HG02588 (cell line): ENCODE data around the gene FTCDNL1.

Experiments used
- ATAC-seq: cut with Tn5 transposase; IDR thresholded peaks from one replicate; pipeline ENCODE4 v1.9.1; 2021; ENCODE audit warnings: mild to moderate bottlenecking, moderate library complexity; ENCODE audit not compliant: unreplicated experiment

FTCDNL1 gene

DNA sequence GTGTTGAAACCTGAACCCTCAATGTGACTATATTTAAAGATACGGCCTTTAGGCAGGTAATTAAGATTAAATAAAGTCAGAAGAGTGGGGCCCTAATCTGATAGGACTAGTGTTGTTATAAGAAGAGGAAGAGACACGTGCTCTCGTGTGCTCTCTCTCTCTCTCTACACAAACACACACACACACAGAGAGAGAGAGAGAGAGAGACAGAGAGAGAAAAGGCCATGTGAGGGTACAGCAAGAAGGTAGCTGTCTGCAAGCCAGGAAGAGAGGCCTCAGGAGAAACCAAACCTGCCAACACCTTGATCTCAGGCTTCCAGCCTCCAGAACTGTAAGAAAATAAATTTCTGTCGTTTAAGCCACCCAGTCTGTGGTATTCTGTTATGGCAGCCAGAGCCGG is 106.7 kb downstream of the FTCDNL1 start:
- ATAC-seq, result no peak

DNA sequence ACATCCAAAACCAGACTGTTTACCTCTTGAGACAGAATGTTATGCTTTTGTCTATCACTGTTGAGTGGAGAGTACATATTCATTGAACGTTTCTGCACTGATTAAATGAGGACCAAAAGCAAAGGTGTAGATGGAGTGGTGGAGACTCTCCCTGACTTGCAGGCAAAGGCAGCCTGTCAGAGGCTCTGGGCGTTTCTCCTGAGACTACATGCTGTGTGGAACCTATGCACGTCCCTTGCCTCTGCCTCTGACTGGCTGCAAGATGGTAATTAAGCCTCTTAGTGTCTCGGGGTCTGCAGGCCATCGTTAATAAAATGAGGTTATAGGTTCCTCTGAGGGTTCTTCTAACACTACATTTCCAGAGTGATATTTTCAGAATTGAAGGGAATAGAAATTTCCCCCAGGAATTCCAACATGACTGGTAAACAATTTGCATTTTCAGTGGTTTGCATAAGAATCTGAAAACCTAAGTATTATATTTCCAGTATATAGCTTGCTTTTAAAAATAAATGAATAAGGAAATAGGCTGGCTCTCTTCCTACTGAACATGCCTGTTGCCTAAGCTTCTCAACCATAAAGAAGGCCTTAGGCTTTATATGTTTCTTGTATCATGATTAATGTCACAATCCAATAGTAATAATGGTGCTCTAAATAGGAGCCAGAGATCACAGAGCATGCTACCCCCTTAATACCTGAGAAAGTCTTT is 107.4 kb downstream of the FTCDNL1 start:
- no peak for ATAC-seq

DNA sequence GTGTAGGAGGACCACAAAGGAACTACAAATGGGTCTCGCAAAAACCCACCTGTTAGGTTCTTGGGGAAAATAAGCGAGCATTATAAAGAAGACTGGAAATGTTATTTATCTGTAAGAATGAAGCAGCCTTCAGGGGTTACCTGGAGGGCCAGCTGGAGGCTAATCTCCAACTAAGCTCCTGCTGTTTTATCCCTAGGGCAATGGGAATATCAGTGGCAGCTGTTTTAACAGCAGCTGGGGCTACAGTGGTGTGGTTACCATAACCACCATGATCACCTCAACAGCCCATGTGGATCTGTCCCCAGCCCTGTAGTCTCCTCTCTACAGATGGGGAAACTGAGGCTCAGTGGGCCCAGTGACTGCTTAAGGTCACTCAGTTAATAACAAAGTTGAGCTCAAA is 108.1 kb downstream of the FTCDNL1 start:
- no peak for ATAC-seq

GRCh38 chr2:199740111-199740428 is 110.9 kb downstream of the FTCDNL1 start:
- ATAC-seq, result no peak

GRCh38 chr2:199739413-199740110 is 111.4 kb downstream of the FTCDNL1 start:
- ATAC-seq, result no peak

- ATAC-seq, result no peak
Observed at GRCh38 chr2:199738727-199739412, 112.1 kb downstream of the FTCDNL1 start.

DNA sequence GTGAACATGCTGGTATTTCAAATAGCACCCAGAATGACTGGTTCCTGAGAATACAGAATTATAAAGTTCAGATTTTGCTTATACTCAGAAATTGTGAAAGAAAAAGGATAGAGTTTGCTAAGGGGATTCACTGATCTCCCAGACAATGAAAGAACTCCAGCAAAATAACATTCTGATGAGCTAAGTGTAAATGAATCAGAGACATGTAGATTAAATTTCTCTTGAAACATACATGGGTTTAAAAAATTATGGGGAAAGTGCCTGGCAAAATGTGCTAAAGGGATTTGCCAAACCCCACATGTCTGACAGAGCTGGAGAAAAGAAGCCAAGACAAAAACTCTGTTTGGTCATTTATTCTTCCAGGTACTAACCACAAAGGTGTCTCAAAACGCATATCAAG is 116.3 kb downstream of the FTCDNL1 start:
- no peak for ATAC-seq

GRCh38 chr2:199734011-199734410 is 117.0 kb downstream of the FTCDNL1 start:
- ATAC-seq, result no peak

DNA sequence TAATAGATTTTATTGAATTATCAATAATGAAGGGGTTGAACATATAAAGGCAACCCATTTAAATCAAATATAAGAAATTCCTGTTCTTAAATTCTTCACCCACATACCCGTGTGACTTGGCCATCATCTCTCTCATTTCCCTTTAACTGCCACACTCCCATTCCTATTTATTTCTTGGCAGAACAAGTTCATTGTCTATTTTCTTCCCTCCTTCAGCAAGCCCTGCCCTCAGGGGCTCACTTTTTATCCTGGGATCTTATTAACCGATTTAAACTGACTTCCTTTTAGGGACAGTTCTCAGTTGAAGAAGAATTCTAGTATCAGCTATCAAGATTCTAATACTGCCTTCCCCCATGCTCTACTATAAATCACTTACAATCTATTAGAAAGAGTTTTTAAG is 123.2 kb downstream of the FTCDNL1 start:
- ATAC-seq, result no peak

GRCh38 chr2:199727306-199727705 is 123.7 kb downstream of the FTCDNL1 start:
- ATAC-seq, result no peak

DNA sequence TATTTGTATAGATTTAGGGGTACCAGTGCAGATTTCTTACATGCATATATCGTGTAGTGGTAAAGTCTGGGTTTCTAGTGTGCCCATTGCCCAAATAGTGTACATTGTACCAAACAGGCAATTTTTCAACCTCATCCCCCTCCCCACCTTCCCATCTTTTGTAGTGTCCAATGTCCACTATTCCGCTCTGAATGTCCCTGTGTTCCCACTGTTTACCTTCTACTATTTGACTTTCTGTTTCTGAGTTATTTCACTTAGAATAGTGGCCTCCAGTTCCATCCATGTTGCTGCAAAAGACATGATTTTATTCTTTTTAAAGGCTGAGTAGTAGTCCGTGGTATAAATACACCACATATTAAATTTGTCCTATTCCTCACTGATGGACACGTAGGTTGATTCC is 132.9 kb downstream of the FTCDNL1 start:
- ATAC-seq, result no peak

DNA sequence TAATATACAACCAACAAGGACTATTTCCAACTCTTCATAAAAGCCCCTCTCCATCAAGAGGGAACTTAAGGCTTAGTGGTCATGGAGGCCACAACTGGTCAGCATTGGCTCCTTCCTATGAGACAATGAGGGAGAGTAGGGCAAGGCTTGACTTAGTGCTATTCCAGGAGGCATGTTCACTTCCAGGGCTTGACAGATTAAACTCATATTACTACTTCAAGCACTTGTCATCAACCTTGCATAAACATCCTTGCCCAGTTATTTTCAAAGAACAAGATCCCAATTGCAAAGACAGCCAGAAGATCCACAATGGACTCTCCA is 133.4 kb downstream of the FTCDNL1 start:
- ATAC-seq, result no peak

- no peak for ATAC-seq
Observed at GRCh38 chr2:199716807-199717586, 134.0 kb downstream of the FTCDNL1 start.

GRCh38 chr2:199713746-199714145 is 137.2 kb downstream of the FTCDNL1 start:
- ATAC-seq, result no peak

- ATAC-seq, result no peak
Observed at GRCh38 chr2:199710551-199710950, 140.4 kb downstream of the FTCDNL1 start.
